B cell (primary cell): ENCODE data around the gene ZFYVE9. TPM values are rescaled to one million over a fixed set of nuclear protein-coding genes. Genes with fewer than 3 reads are reported as not detected.

Experiments used
- ATAC-seq: fragments of 200-7000 bp; cut with Tn5 transposase; one replicate; pipeline ENCODE4 v1.10.0; 2021; ENCODE audit warnings: low read depth, mild to moderate bottlenecking, moderate number of reproducible peaks, moderate library complexity
- CTCF ChIA-PET: fragments of 350-600 bp; sonication (Branson Sonifier 250); formaldehyde crosslinking; loops from one replicate; lab custom pipeline; 2021; ENCODE audit warnings: antibody characterized with exemption, inconsistent platforms; lab: Charles Lee
- POLR2A ChIA-PET: fragments of 350-600 bp; sonication (Branson Sonifier 250); formaldehyde crosslinking; loops from one replicate; lab custom pipeline; 2021; ENCODE audit warnings: antibody characterized with exemption; lab: Charles Lee
- DNase-seq: peaks from one replicate; pipeline ENCODE4 v3.0.0; 2013
- H2AFZ ChIP-seq: 2 replicates; pipeline ENCODE4 v1.6.1; 2012; ENCODE audit warnings: mild to moderate bottlenecking, low read depth, low read length; ENCODE audit not compliant: insufficient read depth, poor library complexity, severe bottlenecking
- H3K27ac ChIP-seq, 2 donors: 1 replicate in 1 of 2; 2 replicates in 1 of 2; pipeline ENCODE4 v1.5.1; 2012 to 2013; ENCODE audit warnings: low read length in 2 of 2, mild to moderate bottlenecking in 2 of 2, moderate library complexity in 1 of 2
- H3K27me3 ChIP-seq, 4 experiments: fragments of 200-600 bp in 1 of 4; sonication (generic) in 1 of 4; replicated peaks in 1 of 4; 1 replicate in 2 of 4; 2 replicates in 2 of 4; pipeline versions ENCODE4 v1.6.1 to v1.7.0; 2013 to 2016; ENCODE audit warnings: low read length in 3 of 4, mild to moderate bottlenecking in 2 of 4, mixed read lengths in 1 of 4, moderate library complexity in 1 of 4; ENCODE audit not compliant: insufficient read depth in 4 of 4, control insufficient read depth in 3 of 4; ENCODE audit errors: control extremely low read depth in 1 of 4
- H3K36me3 ChIP-seq, 2 experiments: replicated peaks in 1 of 2; 1 replicate in 1 of 2; 2 replicates in 1 of 2; pipeline versions ENCODE4 v1.6.1 to v1.7.1; 2013; ENCODE audit warnings: low read length in 1 of 2; ENCODE audit not compliant: insufficient read depth in 2 of 2, control insufficient read depth in 1 of 2; ENCODE audit errors: control extremely low read depth in 1 of 2, extremely low read depth in 1 of 2
- H3K4me1 ChIP-seq, 2 donors: fragments of 200-600 bp in 1 of 2; sonication (generic) in 1 of 2; 1 replicate in 1 of 2; 2 replicates in 1 of 2; pipeline versions ENCODE4 v1.5.1 to v1.6.1; 2013 to 2017; ENCODE audit warnings: low read length in 2 of 2; ENCODE audit not compliant: control insufficient read depth in 2 of 2, insufficient read depth in 2 of 2
- H3K4me2 ChIP-seq: replicated peaks from 2 replicates; pipeline ENCODE3; 2012; ENCODE audit warnings: mild to moderate bottlenecking, low read depth, low read length; ENCODE audit not compliant: poor library complexity, severe bottlenecking
- H3K4me3 ChIP-seq, 5 experiments: fragments of 200-600 bp in 1 of 5; sonication (generic) in 1 of 5; 1 replicate in 3 of 5; 2 replicates in 2 of 5; pipeline versions ENCODE4 v1.5.1 to v1.7.0; 2011 to 2016; ENCODE audit warnings: low read length in 4 of 5, mild to moderate bottlenecking in 4 of 5, low read depth in 2 of 5, control low read depth in 1 of 5, moderate library complexity in 1 of 5; ENCODE audit not compliant: insufficient read depth in 1 of 5; ENCODE audit errors: control extremely low read depth in 1 of 5, extremely low read depth in 1 of 5
- H3K79me2 ChIP-seq: fragments of 200-600 bp; sonication (generic); one replicate; pipeline ENCODE4 v1.6.0; 2016; ENCODE audit warnings: low read length; ENCODE audit not compliant: control insufficient read depth, insufficient read depth
- H3K9ac ChIP-seq: fragments of 200-600 bp; sonication (generic); 2 replicates; pipeline ENCODE4 v1.6.1; 2017; ENCODE audit warnings: mild to moderate bottlenecking, low read length, moderate library complexity
- H3K9me3 ChIP-seq, 3 donors: one replicate each; pipeline versions ENCODE4 v1.6.1 to v1.7.1; 2013; ENCODE audit warnings: low read length in 2 of 3; ENCODE audit not compliant: control insufficient read depth in 2 of 3, insufficient read depth in 1 of 3; ENCODE audit errors: control extremely low read depth in 1 of 3
- H4K20me1 ChIP-seq: 2 replicates; pipeline ENCODE4 v1.6.0; 2012; ENCODE audit warnings: mild to moderate bottlenecking, low read length; ENCODE audit not compliant: insufficient read depth, control insufficient read depth, poor library complexity, severe bottlenecking
- H3K27ac Mint-ChIP-seq: one replicate; pipeline ENCODE4 v1.8.0; 2021; ENCODE audit warnings: mixed read lengths
- H3K27me3 Mint-ChIP-seq: one replicate; pipeline ENCODE4 v1.8.0; 2021; ENCODE audit warnings: mixed read lengths
- H3K4me1 Mint-ChIP-seq: one replicate; pipeline ENCODE4 v1.8.0; 2021; ENCODE audit warnings: mixed read lengths
- H3K4me3 Mint-ChIP-seq: one replicate; pipeline ENCODE4 v1.8.0; 2021; ENCODE audit warnings: mixed read lengths
- H3K9me3 Mint-ChIP-seq: one replicate; pipeline ENCODE4 v1.8.0; 2022; ENCODE audit warnings: mixed read lengths; ENCODE audit not compliant: insufficient read depth
- CTCF ChIP-seq: fragments of 200-600 bp; IDR thresholded peaks from one replicate; pipeline ENCODE4 v1.8.0; 2022; ENCODE audit warnings: antibody characterized with exemption, mild to moderate bottlenecking
- EZH2 ChIP-seq: IDR thresholded peaks from 2 replicates; pipeline ENCODE4 v1.6.1; 2012; ENCODE audit warnings: borderline replicate concordance, low read depth, mild to moderate bottlenecking, moderate library complexity, low read length; ENCODE audit not compliant: insufficient read depth, poor library complexity, severe bottlenecking
- WGBS: methylation state at CpG from one replicate; pipeline ENCODE4 v1.1.5; 2013; ENCODE audit warnings: missing lambda C conversion rate; ENCODE audit not compliant: insufficient coverage; 5-methylcytosine and 5-hydroxymethylcytosine counted together
- intact Hi-C: fragments of 100-400 bp; cut with micrococcal nuclease; formaldehyde crosslinking; loops from one replicate; pipeline ENCODE4 v1.10.0; 2022
- polyA plus RNA-seq: library from polyadenylated mRNA; depleted of rRNA; stranded (reverse); fragments of >200 nt; gene quantifications from 2 replicates; pipeline ENCODE4 v1.2.3, GENCODE V29; 2012
- total RNA-seq, 2 donors: library from RNA; stranded (reverse); fragments of 120-200 nt in 1 of 2; gene quantifications; 1 replicate in 1 of 2; 2 replicates in 1 of 2; pipeline versions ENCODE4 v1.2.3 to v1.2.4, GENCODE V29; 2013 to 2022

ZFYVE9 gene
- total and polyA plus RNA-seq, 2 donors (not counting 1 experiment from before 2014, with no cell fraction given), result 0.16 to 3.3 TPM

- no peaks in the 10 kb centered on the region for H3K4me1 Mint-ChIP-seq
- CTCF ChIA-PET, result no interaction called here
Measured at GRCh38 chr1:52096216-52096615, 45.7 kb upstream of the ZFYVE9 start.

More at GRCh38 chr1:52096216-52096615, 45.7 kb upstream of the ZFYVE9 start:
- peaks cover 0 to 5% (median 0%) of the 10 kb centered on the region in 4 experiments for H3K27me3 ChIP-seq
- no peaks in the 10 kb centered on the region for H3K4me1 ChIP-seq
- Mint-ChIP-seq H3K27ac (no peak overlapping the region), H3K27me3 (peaks cover 3% of the 10 kb centered on the region), H3K9me3 (peaks cover 2% of the 10 kb centered on the region), H3K4me3 (no peak overlapping the region)
- intact Hi-C loops, result no loop called here
- H3K4me2 ChIP-seq, result no peak overlapping the region
- ATAC-seq, result no peak
- DNase-seq, result no peak
- POLR2A ChIA-PET, result no interaction called here
- H3K9me3 ChIP-seq, result peaks cover 0 to 4% (median 0%) of the 10 kb centered on the region in 3 donors
- TF ChIP-seq EZH2, result no peak
- no peak for TF ChIP-seq CTCF
- no peak overlapping the region for H2AFZ ChIP-seq
- H3K27ac ChIP-seq, result no peak overlapping the region
- H3K36me3 ChIP-seq, result no peaks in the 10 kb centered on the region
- no peak overlapping the region for H3K9ac ChIP-seq
- H3K4me3 ChIP-seq, result no peak overlapping the region
- no peaks in the 10 kb centered on the region for H3K79me2 ChIP-seq
- H4K20me1 ChIP-seq, result no peaks in the 10 kb centered on the region
- no CpG with 5 or more reads among the region's 8 CpGs for WGBS
